ENCODE data around the gene CFAP141. TPM values are rescaled to one million over a fixed set of nuclear protein-coding genes. Genes with fewer than 3 reads are reported as not detected.
A peak's percentile ranks its signal among the peaks of the same experiment; 100 is the strongest.

Gene CFAP141
- total RNA-seq, 1 donor from 2014 or later: not detected

GRCh38 chr1:154174654-154175053, 31.5 kb downstream of the CFAP141 start:
- DNase-seq (ENCODE audit: extremely low read depth, low read depth, low spot score): no peak

- DNase-seq (ENCODE audit: extremely low read depth, low read depth, low spot score): no peak
These were observed 34.3 kb downstream of the CFAP141 start for GRCh38 chr1:154171880-154172279.

- DNase-seq (ENCODE audit: extremely low read depth, low read depth, low spot score): no peak
These were observed 34.9 kb downstream of the CFAP141 start for GRCh38 chr1:154171223-154171583.

- no peak for DNase-seq (ENCODE audit: extremely low read depth, low read depth, low spot score)
These were observed 35.4 kb downstream of the CFAP141 start for GRCh38 chr1:154170547-154171222.

GRCh38 chr1:154167461-154167860, 38.7 kb downstream of the CFAP141 start:
- no peak for DNase-seq (ENCODE audit: extremely low read depth, low read depth, low spot score)

- no peak for DNase-seq (ENCODE audit: extremely low read depth, low read depth, low spot score)
These were observed 39.9 kb downstream of the CFAP141 start for GRCh38 chr1:154166207-154166606.

- DNase-seq (ENCODE audit: extremely low read depth, low read depth, low spot score): no peak
These were observed 46.6 kb downstream of the CFAP141 start for GRCh38 chr1:154159554-154159953.

GRCh38 chr1:154158307-154159125, 47.6 kb downstream of the CFAP141 start:
- no peak for DNase-seq (ENCODE audit: extremely low read depth, low read depth, low spot score)

- DNase-seq (ENCODE audit: extremely low read depth, low read depth, low spot score): no peak
These were observed 48.4 kb downstream of the CFAP141 start for GRCh38 chr1:154157520-154158306.

- DNase-seq (ENCODE audit: extremely low read depth, low read depth, low spot score): peak; percentile 83
These were observed 50.9 kb downstream of the CFAP141 start for GRCh38 chr1:154155251-154155650.

GRCh38 chr1:154154534-154155191, 51.5 kb downstream of the CFAP141 start, which contains the start of gene NUP210L:
Gene NUP210L (minus strand): TSS chr1:154155073.
- DNase-seq (ENCODE audit: extremely low read depth, low read depth, low spot score): no peak

GRCh38 chr1:154154053-154154452, 52.1 kb downstream of the CFAP141 start:
- no peak for DNase-seq (ENCODE audit: extremely low read depth, low read depth, low spot score)

GRCh38 chr1:154151311-154151710, 54.8 kb downstream of the CFAP141 start:
- DNase-seq (ENCODE audit: extremely low read depth, low read depth, low spot score): no peak

Other genes starting within 250 kb of the CFAP141 start
- 12.4 and 15.3 TPM in 2 replicates for gene CRTC2, start 247.7 kb downstream of the CFAP141 start, total RNA-seq
- gene SLC39A1, start 242.8 kb downstream of the CFAP141 start, total RNA-seq: 84.0 and 109 TPM in 2 replicates
- gene CREB3L4, start 238.4 kb downstream of the CFAP141 start, total RNA-seq: 5.4 and 10.5 TPM in 2 replicates
- gene JTB, start 228.7 kb downstream of the CFAP141 start, total RNA-seq: 156 and 177 TPM in 2 replicates
- 72.6 and 77.4 TPM in 2 replicates for gene RAB13, start 220.0 kb downstream of the CFAP141 start, total RNA-seq
- gene RPS27, start 215.6 kb downstream of the CFAP141 start, total RNA-seq: 1,011 and 1,806 TPM in 2 replicates
- not detected in 2 replicates for gene NUP210L, start 51.3 kb downstream of the CFAP141 start, total RNA-seq
- gene TPM3, start 14.2 kb downstream of the CFAP141 start, total RNA-seq: 712 and 835 TPM in 2 replicates
- 95.6 and 120 TPM in 2 replicates for gene UBAP2L, start 14.6 kb upstream of the CFAP141 start, total RNA-seq
- gene HAX1, start 66.3 kb upstream of the CFAP141 start, total RNA-seq: 53.8 and 68.1 TPM in 2 replicates
- not detected in 2 replicates for gene AQP10, start 114.8 kb upstream of the CFAP141 start, total RNA-seq
- gene ATP8B2, start 119.2 kb upstream of the CFAP141 start, total RNA-seq: 65.3 and 75.4 TPM in 2 replicates
- gene IL6R, start 199.0 kb upstream of the CFAP141 start, total RNA-seq: 13.9 and 16.0 TPM in 2 replicates

Data from glomerular endothelial cell (primary cell).